ENCODE data around the gene LRRC9. TPM values are rescaled to one million over a fixed set of nuclear protein-coding genes. Genes with fewer than 3 reads are reported as not detected.

The LRRC9 gene
- total and polyA plus RNA-seq, 2 experiments from 2014 or later = 2.2 to 3.1 TPM

DNA sequence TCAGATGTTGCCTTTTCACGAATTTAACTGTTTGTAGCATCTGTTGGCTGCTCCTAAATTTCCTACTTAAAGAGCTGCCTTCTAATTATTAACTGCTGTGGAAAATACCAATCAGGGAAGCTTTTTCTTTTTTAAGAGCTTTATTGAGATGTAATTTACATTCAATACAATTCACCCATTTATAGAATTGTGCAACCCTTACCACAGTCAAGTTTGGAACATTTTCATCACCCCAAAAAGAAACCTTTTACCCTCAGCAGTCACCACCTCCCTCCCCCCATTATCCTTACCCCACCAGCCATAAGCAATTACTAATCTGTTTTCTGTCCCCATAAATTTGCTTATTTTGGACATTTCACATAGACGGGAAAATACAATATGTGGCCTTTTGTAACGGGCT, 173.1 kb downstream of the LRRC9 start:
- 0 out of 2 replicates have a peak, but pooled peaks cover 5% of the 10 kb centered on the region for H4K20me1 ChIP-seq (replicated peaks; ENCODE audit: insufficient read depth)
- Mint-ChIP-seq H3K27ac (peak overlapping the region; percentile 80), H3K9me3 (no peaks in the 10 kb centered on the region), H3K4me3 (peak overlapping the region; percentile 92), H3K4me1 (peaks cover 33% of the 10 kb centered on the region), H3K36me3 (ENCODE audit: low read depth) (peaks cover 14% of the 10 kb centered on the region), H3K27me3 (ENCODE audit: insufficient read depth, low read depth, poor library complexity) (peaks cover 2% of the 10 kb centered on the region)
- H3F3A ChIP-seq (replicated peaks; ENCODE audit: low read depth) = 0 out of 2 replicates have a peak, but pooled peaks cover 6% of the 10 kb centered on the region
- no peaks in the 10 kb centered on the region for H3K9me2 ChIP-seq (ENCODE audit: insufficient read depth)
- no peaks in the 10 kb centered on the region for H3K27me3 ChIP-seq (ENCODE audit: insufficient read depth)
- H2AFZ ChIP-seq = no peak overlapping the region
- H3K27ac ChIP-seq (ENCODE audit: low read depth) = no peak overlapping the region
- peak overlapping the region; percentile 73 for H3K4me3 ChIP-seq
- DNase-seq (ENCODE audit: low spot score) (no peak), ATAC-seq (no peak)
- peaks cover 55% of the 10 kb centered on the region for H3K79me2 ChIP-seq (replicated peaks; ENCODE audit: insufficient read depth)
- H3K36me3 ChIP-seq (ENCODE audit: insufficient read depth) = no peaks in the 10 kb centered on the region
- H3K4me1 ChIP-seq (ENCODE audit: insufficient read depth) = peaks cover 26% of the 10 kb centered on the region
- H3K4me2 ChIP-seq = peak overlapping the region; percentile 81
- TF ChIP-seq POLR2AphosphoS5 (IDR thresholded peaks at IDR 0.05; ENCODE audit: low read depth) (no peak), ZNF331 (CRISPR knock-in tag; IDR thresholded peaks at IDR 0.05; ENCODE audit: low read depth) (no peak), EZH2 (IDR thresholded peaks at IDR 0.05; ENCODE audit: low read depth, unreplicated experiment) (no peak), EZH2phosphoT487 (IDR thresholded peaks at IDR 0.05; ENCODE audit: unreplicated experiment) (no peak), ZNF114 (CRISPR knock-in tag; IDR thresholded peaks at IDR 0.05) (no peak), CREB1 (CRISPR knock-in tag; IDR thresholded peaks at IDR 0.05; ENCODE audit: low read depth) (no peak), REST (IDR thresholded peaks at IDR 0.05; ENCODE audit: unreplicated experiment) (no peak), ETS1 (IDR thresholded peaks at IDR 0.05) (no peak), JUNB (IDR thresholded peaks at IDR 0.05; ENCODE audit: unreplicated experiment) (no peak), STAT1 (IDR thresholded peaks at IDR 0.05; ENCODE audit: unreplicated experiment) (no peak), NANOG (IDR thresholded peaks at IDR 0.05; ENCODE audit: borderline replicate concordance) (no peak)
- TF ChIP-seq, protein P1, sequence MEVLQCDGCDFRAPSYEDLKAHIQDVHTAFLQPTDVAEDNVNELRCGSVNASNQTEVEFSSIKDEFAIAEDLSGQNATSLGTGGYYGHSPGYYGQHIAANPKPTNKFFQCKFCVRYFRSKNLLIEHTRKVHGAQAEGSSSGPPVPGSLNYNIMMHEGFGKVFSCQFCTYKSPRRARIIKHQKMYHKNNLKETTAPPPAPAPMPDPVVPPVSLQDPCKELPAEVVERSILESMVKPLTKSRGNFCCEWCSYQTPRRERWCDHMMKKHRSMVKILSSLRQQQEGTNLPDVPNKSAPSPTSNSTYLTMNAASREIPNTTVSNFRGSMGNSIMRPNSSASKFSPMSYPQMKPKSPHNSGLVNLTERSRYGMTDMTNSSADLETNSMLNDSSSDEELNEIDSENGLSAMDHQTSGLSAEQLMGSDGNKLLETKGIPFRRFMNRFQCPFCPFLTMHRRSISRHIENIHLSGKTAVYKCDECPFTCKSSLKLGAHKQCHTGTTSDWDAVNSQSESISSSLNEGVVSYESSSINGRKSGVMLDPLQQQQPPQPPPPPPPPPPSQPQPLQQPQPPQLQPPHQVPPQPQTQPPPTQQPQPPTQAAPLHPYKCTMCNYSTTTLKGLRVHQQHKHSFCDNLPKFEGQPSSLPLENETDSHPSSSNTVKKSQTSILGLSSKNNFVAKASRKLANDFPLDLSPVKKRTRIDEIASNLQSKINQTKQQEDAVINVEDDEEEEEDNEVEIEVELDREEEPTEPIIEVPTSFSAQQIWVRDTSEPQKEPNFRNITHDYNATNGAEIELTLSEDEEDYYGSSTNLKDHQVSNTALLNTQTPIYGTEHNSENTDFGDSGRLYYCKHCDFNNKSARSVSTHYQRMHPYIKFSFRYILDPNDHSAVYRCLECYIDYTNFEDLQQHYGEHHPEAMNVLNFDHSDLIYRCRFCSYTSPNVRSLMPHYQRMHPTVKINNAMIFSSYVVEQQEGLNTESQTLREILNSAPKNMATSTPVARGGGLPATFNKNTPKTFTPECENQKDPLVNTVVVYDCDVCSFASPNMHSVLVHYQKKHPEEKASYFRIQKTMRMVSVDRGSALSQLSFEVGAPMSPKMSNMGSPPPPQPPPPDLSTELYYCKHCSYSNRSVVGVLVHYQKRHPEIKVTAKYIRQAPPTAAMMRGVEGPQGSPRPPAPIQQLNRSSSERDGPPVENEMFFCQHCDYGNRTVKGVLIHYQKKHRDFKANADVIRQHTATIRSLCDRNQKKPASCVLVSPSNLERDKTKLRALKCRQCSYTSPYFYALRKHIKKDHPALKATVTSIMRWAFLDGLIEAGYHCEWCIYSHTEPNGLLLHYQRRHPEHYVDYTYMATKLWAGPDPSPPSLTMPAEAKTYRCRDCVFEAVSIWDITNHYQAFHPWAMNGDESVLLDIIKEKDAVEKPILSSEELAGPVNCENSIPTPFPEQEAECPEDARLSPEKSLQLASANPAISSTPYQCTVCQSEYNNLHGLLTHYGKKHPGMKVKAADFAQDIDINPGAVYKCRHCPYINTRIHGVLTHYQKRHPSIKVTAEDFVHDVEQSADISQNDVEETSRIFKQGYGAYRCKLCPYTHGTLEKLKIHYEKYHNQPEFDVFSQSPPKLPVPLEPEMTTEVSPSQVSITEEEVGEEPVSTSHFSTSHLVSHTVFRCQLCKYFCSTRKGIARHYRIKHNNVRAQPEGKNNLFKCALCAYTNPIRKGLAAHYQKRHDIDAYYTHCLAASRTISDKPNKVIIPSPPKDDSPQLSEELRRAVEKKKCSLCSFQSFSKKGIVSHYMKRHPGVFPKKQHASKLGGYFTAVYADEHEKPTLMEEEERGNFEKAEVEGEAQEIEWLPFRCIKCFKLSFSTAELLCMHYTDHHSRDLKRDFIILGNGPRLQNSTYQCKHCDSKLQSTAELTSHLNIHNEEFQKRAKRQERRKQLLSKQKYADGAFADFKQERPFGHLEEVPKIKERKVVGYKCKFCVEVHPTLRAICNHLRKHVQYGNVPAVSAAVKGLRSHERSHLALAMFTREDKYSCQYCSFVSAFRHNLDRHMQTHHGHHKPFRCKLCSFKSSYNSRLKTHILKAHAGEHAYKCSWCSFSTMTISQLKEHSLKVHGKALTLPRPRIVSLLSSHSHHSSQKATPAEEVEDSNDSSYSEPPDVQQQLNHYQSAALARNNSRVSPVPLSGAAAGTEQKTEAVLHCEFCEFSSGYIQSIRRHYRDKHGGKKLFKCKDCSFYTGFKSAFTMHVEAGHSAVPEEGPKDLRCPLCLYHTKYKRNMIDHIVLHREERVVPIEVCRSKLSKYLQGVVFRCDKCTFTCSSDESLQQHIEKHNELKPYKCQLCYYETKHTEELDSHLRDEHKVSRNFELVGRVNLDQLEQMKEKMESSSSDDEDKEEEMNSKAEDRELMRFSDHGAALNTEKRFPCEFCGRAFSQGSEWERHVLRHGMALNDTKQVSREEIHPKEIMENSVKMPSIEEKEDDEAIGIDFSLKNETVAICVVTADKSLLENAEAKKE (CRISPR knock-in tag; IDR thresholded peaks at IDR 0.05) = no peak
- TF ChIP-seq, protein P2, sequence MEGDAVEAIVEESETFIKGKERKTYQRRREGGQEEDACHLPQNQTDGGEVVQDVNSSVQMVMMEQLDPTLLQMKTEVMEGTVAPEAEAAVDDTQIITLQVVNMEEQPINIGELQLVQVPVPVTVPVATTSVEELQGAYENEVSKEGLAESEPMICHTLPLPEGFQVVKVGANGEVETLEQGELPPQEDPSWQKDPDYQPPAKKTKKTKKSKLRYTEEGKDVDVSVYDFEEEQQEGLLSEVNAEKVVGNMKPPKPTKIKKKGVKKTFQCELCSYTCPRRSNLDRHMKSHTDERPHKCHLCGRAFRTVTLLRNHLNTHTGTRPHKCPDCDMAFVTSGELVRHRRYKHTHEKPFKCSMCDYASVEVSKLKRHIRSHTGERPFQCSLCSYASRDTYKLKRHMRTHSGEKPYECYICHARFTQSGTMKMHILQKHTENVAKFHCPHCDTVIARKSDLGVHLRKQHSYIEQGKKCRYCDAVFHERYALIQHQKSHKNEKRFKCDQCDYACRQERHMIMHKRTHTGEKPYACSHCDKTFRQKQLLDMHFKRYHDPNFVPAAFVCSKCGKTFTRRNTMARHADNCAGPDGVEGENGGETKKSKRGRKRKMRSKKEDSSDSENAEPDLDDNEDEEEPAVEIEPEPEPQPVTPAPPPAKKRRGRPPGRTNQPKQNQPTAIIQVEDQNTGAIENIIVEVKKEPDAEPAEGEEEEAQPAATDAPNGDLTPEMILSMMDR (conservative IDR thresholded peaks at IDR 0.05; ENCODE audit: low read depth in 2 of 2) = no peak
